Upper lobe of right lung (tissue), 1 donor: ENCODE measurements around the gene KCNJ15. TPM values are rescaled to one million over a fixed set of nuclear protein-coding genes. Genes with fewer than 3 reads are reported as not detected.

Source experiments
- ATAC-seq: fragments of 200-7000 bp; cut with Tn5 transposase; one replicate; pipeline ENCODE4 v1.9.1; 2020; ENCODE audit warnings: mild to moderate bottlenecking, moderate library complexity
- DNase-seq: peaks from one replicate; pipeline ENCODE4 v3.0.0-alpha.2; 2020
- H3K27ac ChIP-seq: fragments of 200-600 bp; one replicate; pipeline ENCODE4 v1.8.0; 2022
- H3K27me3 ChIP-seq: fragments of 200-600 bp; one replicate; pipeline ENCODE4 v1.8.0; 2022; ENCODE audit warnings: mild to moderate bottlenecking
- H3K36me3 ChIP-seq: fragments of 200-600 bp; one replicate; pipeline ENCODE4 v1.8.0; 2022
- H3K4me1 ChIP-seq: fragments of 200-600 bp; one replicate; pipeline ENCODE4 v1.8.0; 2022
- H3K4me3 ChIP-seq: fragments of 200-600 bp; one replicate; pipeline ENCODE4 v1.8.0; 2022; ENCODE audit warnings: mild to moderate bottlenecking
- H3K9me3 ChIP-seq: fragments of 200-600 bp; one replicate; pipeline ENCODE4 v1.8.0; 2022
- CTCF ChIP-seq: fragments of 200-600 bp; IDR thresholded peaks from one replicate; pipeline ENCODE4 v1.8.0; 2022; ENCODE audit warnings: antibody characterized with exemption
- intact Hi-C: fragments of 100-400 bp; cut with DNase I; formaldehyde crosslinking; loops from one replicate; pipeline ENCODE4 v1.11.0; 2022
- total RNA-seq: library from RNA; stranded (reverse); fragmentation: NEBNext Ultra II Directional; extraction: Animal tissue kit (Norgen Biotek cat#: 25700); gene quantifications from one replicate; pipeline ENCODE4 v1.2.1, GENCODE V29; 2021
- donor health status: DM: no; HTN: yes; CAD: no; lungs with severe emphysema.

Gene KCNJ15
- total RNA-seq, 1 donor from 2014 or later = 80.1 TPM

- Histone ChIP-seq H3K36me3 (no peaks in the 10 kb centered on the region), H3K4me1 (peaks cover 7% of the 10 kb centered on the region), H3K9me3 (peaks cover 17% of the 10 kb centered on the region), H3K27ac (no peak overlapping the region), H3K27me3 (no peaks in the 10 kb centered on the region), H3K4me3 (no peak overlapping the region)
- TF ChIP-seq CTCF = no peak
- ATAC-seq = peak; percentile 24
- intact Hi-C loops = no loop called here
- DNase-seq = no peak
These were observed 36.5 kb upstream of the KCNJ15 start for GRCh38 chr21:38220270-38220737.

- Histone ChIP-seq H3K4me1 (peaks cover 7% of the 10 kb centered on the region), H3K4me3 (no peak overlapping the region), H3K36me3 (no peaks in the 10 kb centered on the region), H3K27me3 (no peaks in the 10 kb centered on the region), H3K27ac (no peak overlapping the region), H3K9me3 (peaks cover 19% of the 10 kb centered on the region)
- intact Hi-C loops = no loop called here
- TF ChIP-seq CTCF = no peak
- DNase-seq = no peak
- no peak for ATAC-seq
These were observed 35.2 kb upstream of the KCNJ15 start for GRCh38 chr21:38221594-38221993.

- H3K27ac ChIP-seq = no peak overlapping the region
- H3K4me3 ChIP-seq = no peak overlapping the region
- H3K36me3 ChIP-seq = no peaks in the 10 kb centered on the region
- H3K4me1 ChIP-seq = peaks cover 7% of the 10 kb centered on the region
- no peaks in the 10 kb centered on the region for H3K27me3 ChIP-seq
- DNase-seq = no peak
- intact Hi-C loops = no loop called here
- no peak for ATAC-seq
- H3K9me3 ChIP-seq = peaks cover 19% of the 10 kb centered on the region
- TF ChIP-seq CTCF = no peak
These were observed 32.8 kb upstream of the KCNJ15 start for GRCh38 chr21:38223893-38224540.

- Histone ChIP-seq H3K4me3 (no peak overlapping the region), H3K27me3 (no peaks in the 10 kb centered on the region), H3K4me1 (no peaks in the 10 kb centered on the region), H3K36me3 (no peaks in the 10 kb centered on the region), H3K27ac (no peak overlapping the region), H3K9me3 (peaks cover 23% of the 10 kb centered on the region)
- ATAC-seq = no peak
- intact Hi-C loops = no loop called here
- no peak for DNase-seq
- no peak for TF ChIP-seq CTCF
These were observed 29.4 kb upstream of the KCNJ15 start for GRCh38 chr21:38227401-38227800.

- H3K4me3 ChIP-seq = no peak overlapping the region
- ATAC-seq (peak; percentile 47), DNase-seq (no peak)
- intact Hi-C loops = no loop called here
- H3K9me3 ChIP-seq = peaks cover 24% of the 10 kb centered on the region
- H3K4me1 ChIP-seq = no peaks in the 10 kb centered on the region
- H3K27ac ChIP-seq = no peak overlapping the region
- H3K27me3 ChIP-seq = no peaks in the 10 kb centered on the region
- TF ChIP-seq CTCF = no peak
- H3K36me3 ChIP-seq = no peaks in the 10 kb centered on the region
These were observed 28.7 kb upstream of the KCNJ15 start for GRCh38 chr21:38228115-38228514.

GRCh38 chr21:38228537-38228936 is 28.3 kb upstream of the KCNJ15 start:
- intact Hi-C loops = no loop called here
- no peak overlapping the region for H3K4me3 ChIP-seq
- no peaks in the 10 kb centered on the region for H3K4me1 ChIP-seq
- no peak for TF ChIP-seq CTCF
- H3K27me3 ChIP-seq = no peaks in the 10 kb centered on the region
- ATAC-seq (peak; percentile 46), DNase-seq (no peak)
- no peaks in the 10 kb centered on the region for H3K36me3 ChIP-seq
- H3K27ac ChIP-seq = no peak overlapping the region
- H3K9me3 ChIP-seq = peaks cover 23% of the 10 kb centered on the region
